ENCODE data around the gene HS6ST3.

HS6ST3 gene

GRCh38 chr13:96650301-96650886 is 560.5 kb downstream of the HS6ST3 start:
- no peak for DNase-seq (ENCODE audit: low read depth, low spot score)

DNA sequence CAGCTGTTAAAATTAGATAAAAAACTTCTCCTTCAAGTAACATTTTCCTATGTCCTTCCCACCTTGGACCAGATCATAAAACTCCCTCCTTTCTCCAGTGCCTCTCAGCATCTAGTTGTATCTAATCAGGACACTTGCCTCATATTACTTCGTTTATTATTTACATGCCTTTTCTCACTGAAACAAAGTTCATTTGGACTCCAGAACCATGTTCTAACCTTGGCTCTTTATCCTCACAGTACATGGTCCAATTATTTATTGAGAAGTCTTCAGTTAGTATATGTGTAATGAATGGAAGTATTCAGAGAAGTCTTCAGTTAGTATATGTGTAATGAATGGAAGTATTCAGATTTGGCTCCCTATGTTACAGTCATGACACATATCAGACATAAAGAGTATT is 561.7 kb downstream of the HS6ST3 start:
- DNase-seq (ENCODE audit: low read depth, low spot score) = no peak

DNA sequence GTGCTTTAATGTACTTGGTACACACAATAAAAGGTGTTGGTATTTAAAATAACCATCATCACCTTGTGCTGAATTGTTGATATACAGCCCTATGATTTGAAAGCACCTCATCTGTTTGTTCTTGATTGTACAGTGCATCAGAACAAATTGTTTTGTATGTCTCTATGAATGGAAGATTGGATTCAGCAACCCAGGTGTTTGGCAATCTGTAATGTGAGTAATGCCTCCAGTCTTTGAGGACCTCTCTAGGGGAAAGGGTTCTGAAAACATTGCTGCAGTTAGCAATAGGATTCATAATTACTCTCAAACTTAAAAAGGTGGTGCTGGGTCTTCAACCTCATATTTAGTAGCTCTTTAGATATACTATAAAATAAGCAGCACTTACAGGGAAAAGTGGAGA is 562.6 kb downstream of the HS6ST3 start:
- no peak for DNase-seq (ENCODE audit: low read depth, low spot score)

DNA sequence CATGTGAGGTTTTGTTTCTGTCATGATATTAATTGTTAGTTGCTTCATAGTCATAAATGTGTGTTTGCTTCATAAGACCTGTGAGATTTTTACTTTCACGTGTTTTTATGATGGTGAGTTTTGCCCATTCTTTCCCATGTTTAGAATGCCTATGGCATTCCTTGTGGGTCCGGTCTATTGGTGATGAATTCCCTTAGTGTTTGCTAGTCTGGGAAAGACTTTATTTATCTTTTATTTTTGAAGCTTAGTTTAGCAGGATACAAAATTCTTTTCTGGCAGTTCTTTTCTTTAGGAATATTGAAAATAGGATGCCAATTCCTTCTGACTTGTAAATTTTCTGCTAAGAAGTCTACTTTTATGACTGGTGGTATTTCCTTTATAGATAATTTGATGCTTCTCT is 571.7 kb downstream of the HS6ST3 start:
- no peak for DNase-seq (ENCODE audit: low read depth, low spot score)

GRCh38 chr13:96662036-96662435 is 572.1 kb downstream of the HS6ST3 start:
- no peak for DNase-seq (ENCODE audit: low read depth, low spot score)

DNA sequence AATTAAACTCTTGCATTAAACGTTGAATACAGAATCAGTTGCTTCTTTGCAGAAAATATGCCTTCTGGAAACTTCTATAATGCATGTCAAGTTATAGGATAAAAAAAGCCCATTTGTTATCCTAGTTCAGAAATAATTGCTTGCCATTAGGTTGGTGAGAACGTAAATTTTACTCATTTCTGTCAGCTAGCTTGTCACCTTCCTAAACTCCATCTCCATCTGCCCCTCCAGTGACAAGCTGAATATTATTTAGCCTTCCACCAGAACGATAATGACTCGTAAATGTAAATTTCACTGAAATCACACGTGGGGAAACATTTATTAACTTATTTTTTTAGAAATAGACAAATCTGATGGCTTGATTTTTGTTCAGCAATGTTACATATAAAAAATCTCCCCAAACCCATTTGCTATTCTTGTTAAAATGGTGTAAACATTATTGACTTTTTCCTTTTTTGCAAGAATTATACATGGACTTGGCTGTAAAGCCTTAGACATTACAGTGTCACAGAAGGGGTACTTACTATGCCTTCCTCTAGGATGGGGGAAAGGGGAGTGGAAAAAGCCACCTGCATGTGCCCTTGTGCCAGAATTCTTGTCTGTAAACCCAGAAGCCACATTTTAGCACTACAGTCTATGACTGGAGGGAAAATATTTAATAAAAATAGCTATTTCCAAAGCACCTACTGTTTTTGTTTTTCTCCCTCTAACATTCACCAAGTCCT is 577.5 kb downstream of the HS6ST3 start:
- no peak for DNase-seq (ENCODE audit: low read depth, low spot score)

DNA sequence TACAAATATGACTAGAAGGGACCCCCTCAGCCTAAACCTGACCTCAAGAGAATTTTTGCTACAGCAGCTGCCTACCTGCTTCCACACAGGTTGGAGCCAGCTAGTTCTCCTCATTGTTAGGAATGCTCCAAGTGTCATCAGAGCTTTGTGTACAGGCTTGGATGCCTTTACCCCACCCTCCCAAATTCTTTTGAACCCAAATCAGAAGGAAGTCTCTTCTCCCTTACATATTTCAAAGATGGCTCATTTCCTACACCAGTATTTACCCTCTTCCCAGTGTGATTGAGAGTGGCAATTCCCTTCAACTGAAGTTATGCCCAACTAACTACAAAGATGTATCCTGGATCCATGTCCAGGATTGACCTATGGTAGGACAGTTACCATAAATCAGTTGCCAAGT is 581.2 kb downstream of the HS6ST3 start:
- no peak for DNase-seq (ENCODE audit: low read depth, low spot score)

GRCh38 chr13:96672016-96672415 is 582.1 kb downstream of the HS6ST3 start:
- DNase-seq (ENCODE audit: low read depth, low spot score) = no peak

GRCh38 chr13:96673825-96674224 is 583.9 kb downstream of the HS6ST3 start:
- DNase-seq (ENCODE audit: low read depth, low spot score) = no peak

- DNase-seq (ENCODE audit: low read depth, low spot score) = no peak
Observed at GRCh38 chr13:96677029-96677428, 587.1 kb downstream of the HS6ST3 start.

GRCh38 chr13:96678801-96679200 is 588.9 kb downstream of the HS6ST3 start:
- DNase-seq (ENCODE audit: low read depth, low spot score) = no peak

GRCh38 chr13:96680898-96681297 is 591.0 kb downstream of the HS6ST3 start:
- no peak for DNase-seq (ENCODE audit: low read depth, low spot score)

GRCh38 chr13:96681766-96682165 is 591.9 kb downstream of the HS6ST3 start:
- no peak for DNase-seq (ENCODE audit: low read depth, low spot score)

DNA sequence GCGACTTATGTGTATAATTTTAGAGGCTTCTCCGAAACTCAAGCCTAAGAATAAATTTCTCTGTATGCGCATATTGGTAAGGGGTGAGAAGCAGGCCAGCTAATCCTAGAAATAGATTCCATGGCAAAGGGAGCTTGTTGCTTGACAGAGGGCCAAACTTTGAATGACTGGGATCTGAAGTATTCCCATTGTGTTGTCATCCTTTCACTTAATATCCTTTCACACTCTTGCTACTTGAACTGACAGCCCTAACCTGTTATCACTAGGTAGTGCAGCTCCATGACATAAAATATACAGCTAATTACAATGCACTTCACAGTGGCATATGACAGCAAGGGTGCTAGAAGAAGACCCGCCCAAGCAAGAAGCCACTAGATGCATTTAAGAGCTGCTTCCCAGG is 594.6 kb downstream of the HS6ST3 start:
- no peak for DNase-seq (ENCODE audit: low read depth, low spot score)

DNA sequence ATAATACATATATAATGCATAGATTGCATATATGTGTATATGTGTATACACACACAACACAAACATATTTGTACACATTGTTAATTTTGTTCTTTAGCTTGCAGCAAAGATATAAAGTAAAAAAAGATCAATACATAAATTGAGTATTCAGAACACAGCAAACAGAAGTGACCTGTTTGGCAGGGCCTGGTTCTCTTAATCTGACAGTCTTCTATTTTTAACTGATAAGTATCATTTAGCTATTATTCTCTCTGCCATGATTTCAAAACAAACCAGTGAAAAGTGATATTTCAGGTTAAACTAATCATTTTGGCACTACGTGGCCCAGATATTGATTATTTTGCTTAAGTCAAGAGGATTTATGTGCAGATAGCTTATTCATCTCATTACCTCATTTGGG is 595.0 kb downstream of the HS6ST3 start:
- DNase-seq (ENCODE audit: low read depth, low spot score) = no peak

DNA sequence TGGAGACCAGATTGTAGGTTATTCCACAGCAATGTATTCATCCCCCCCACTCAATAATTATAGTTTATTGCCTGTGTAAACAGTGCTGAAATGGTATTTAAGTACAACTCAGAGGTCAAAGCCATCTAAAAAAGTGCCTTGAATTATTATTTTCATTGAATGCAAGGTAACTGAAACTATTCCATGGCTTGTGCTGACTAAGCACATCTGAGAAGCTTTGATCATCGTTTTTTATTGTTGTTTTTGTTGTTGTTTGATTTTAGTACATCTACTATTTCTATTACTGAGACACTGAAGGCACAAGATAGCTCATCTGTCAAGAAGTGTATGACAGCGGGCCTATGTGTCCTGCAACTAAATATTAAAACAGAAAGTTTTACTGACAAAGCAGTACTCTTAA is 596.4 kb downstream of the HS6ST3 start:
- DNase-seq (ENCODE audit: low read depth, low spot score) = no peak

DNA sequence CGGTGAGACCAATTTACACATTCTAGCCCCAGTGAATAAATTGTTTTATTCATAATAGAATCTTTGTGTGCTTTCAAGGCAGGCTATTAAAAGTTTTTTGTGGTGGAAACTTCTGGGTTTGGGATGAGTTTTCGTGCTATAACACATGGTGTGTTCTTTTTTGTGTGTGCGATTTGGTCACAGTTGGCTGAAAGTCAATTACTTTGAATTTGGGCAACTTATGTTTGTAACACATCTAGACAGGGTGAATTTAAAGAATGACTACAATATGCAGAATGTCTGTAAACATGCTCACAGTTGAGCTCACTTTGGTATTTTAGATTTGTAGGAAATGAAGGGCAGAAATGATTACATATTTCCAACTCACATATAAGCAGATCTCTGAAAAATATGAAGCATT is 597.3 kb downstream of the HS6ST3 start:
- no peak for DNase-seq (ENCODE audit: low read depth, low spot score)

DNA sequence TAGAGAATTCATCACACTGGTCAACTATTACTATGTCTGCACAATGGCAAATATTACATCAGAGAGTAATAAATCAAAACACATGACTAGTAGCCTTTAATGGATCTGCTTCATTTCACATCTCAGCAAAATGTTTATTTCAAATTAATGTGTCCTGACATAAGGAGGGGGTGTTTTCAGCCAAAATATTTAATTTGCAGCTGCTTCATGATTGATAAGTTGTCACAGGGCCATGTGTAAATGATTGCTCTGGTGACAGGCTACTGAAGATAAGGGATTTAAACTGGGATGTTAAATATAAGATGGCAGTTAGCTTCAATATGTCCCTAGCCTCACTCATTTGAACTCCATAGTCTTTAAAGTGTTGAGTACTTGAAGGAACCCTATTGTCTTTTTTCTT is 601.1 kb downstream of the HS6ST3 start:
- DNase-seq (ENCODE audit: low read depth, low spot score) = no peak

DNA sequence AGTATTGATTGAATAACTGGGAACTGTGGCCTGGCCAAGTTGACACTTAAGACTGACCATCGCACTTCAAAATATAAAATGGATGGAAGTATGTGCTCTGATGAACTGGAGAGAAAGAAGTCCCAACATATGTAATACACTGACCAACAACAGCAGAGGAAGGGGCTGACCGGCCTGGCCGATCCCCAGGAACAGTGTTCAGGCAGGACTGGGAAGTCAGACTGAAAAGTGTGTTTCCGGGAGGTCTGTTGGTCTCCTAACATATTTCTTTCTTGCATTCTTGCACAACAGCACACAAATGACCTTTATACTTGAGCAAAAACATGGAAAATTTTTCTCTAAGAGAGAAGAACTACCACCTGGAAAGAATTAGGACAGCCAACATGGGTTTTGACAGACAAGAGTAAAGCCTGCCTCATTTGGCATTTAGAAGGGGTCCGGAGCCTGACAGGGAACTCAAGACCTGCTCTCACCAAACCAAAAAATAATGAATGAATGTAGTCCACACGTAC is 606.5 kb downstream of the HS6ST3 start:
- no peak for DNase-seq (ENCODE audit: low read depth, low spot score)

DNA sequence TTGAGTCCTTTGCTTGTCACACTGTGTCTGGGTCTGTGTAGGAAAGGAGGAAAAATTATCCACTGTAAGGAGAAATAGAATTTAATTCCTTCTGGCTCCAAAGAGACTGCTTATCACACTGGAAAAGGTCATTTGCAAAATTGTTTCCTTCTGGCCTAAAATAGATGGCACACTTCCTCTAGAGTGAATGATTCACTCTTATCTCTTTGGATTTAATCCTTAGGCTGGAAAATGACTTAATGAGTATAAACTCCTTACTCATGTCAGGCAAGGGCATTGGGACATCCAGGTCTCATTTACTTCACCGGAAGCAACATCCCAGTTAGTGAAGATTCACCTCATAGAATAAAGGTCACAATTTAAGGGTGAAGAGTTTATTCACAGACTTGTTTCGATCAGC is 610.8 kb downstream of the HS6ST3 start:
- no peak for DNase-seq (ENCODE audit: low read depth, low spot score)

DNA sequence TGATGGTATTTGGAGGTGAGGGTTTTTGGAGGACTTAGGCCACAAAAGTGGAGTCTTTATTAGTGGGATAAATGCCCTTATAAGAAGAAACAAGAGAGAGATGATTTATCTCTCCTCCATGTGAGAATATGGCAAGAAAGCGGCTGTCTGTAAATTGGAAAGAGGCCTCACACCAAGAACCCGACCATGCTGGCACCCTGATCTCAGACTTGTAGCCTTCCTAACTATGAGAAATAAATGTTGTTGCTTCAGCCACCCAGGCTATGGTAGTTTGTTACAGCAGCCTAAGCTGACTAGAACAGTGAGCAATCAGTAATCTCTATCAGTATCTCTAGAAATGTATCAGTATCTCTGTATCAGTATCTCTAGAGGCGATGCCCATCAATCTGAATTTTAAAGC is 617.2 kb downstream of the HS6ST3 start:
- no peak for DNase-seq (ENCODE audit: low read depth, low spot score)

- no peak for DNase-seq (ENCODE audit: low read depth, low spot score)
Observed at GRCh38 chr13:96710166-96710862, 620.4 kb downstream of the HS6ST3 start.

DNA sequence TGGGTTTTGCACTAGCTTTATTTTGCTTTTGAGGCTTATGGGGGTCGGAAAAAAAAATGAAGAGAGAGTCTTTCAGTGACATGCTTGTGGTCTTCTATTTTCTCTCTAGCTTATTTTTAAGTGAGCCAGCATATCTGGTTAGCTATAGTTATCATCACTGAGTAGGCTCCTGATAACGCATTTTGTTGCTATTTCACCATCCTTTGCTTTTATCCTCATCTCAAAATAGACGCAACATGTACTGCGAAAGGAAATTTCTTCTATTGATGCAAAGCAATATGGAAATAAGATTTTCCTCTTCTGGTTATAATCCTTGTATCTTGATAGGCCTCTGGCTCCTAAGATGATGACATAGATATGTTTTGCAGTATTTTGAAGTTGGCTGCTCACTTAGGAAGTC is 630.5 kb downstream of the HS6ST3 start:
- no peak for DNase-seq (ENCODE audit: low read depth, low spot score)
